Panc1 (cell line): ENCODE results near the gene LHX2. TPM values are rescaled to one million over a fixed set of nuclear protein-coding genes. Genes with fewer than 3 reads are reported as not detected.

Experiments used
- ATAC-seq: fragments of 200-7000 bp; cut with Tn5 transposase; 2 replicates; pipeline ENCODE4 v1.9.1; 2020; ENCODE audit warnings: mild to moderate bottlenecking, moderate library complexity
- BruUV-seq: library from RNA; stranded (reverse); fragments of 400-500 nt; replicated peaks from 2 replicates; lab custom pipeline; 2021; lab: Mats Ljungman, UMichigan
- CTCF ChIA-PET: fragments of 300-600 bp; sonication (Branson Sonifier 250); formaldehyde crosslinking; loops from one replicate; lab custom pipeline; 2022; ENCODE audit warnings: antibody characterized with exemption; lab: Charles Lee
- POLR2A ChIA-PET: fragments of 300-600 bp; sonication (Branson Sonifier 250); formaldehyde crosslinking; loops from one replicate; lab custom pipeline; 2022; ENCODE audit warnings: antibody characterized with exemption; lab: Charles Lee
- DNase-seq: peaks from one replicate; pipeline ENCODE4 v3.0.0-alpha.2; 2010; ENCODE audit warnings: low read depth, low spot score
- H3K27ac ChIP-seq: 2 replicates; pipeline ENCODE4 v1.5.1; 2011; ENCODE audit warnings: mild to moderate bottlenecking, low read length, inconsistent platforms
- H3K27me3 ChIP-seq: fragments of 200-500 bp; sonication (Bioruptor generic); 2 replicates; pipeline ENCODE4 v1.6.0; 2014; ENCODE audit warnings: low read length, inconsistent platforms; ENCODE audit not compliant: control insufficient read depth, insufficient read depth
- H3K36me3 ChIP-seq: fragments of 200-500 bp; sonication (Bioruptor generic); 2 replicates; pipeline ENCODE4 v1.5.1; 2014; ENCODE audit warnings: inconsistent platforms, mild to moderate bottlenecking, low read length, moderate library complexity; ENCODE audit not compliant: control insufficient read depth, insufficient read depth
- H3K4me1 ChIP-seq: 2 replicates; pipeline ENCODE4 v1.5.1; 2011; ENCODE audit warnings: inconsistent platforms, mild to moderate bottlenecking, low read length, moderate library complexity; ENCODE audit not compliant: control insufficient read depth, insufficient read depth
- H3K4me3 ChIP-seq, 2 experiments: 2 replicates each; pipeline ENCODE4 v1.5.1; 2011 to 2012; ENCODE audit warnings: low read depth in 2 of 2, low read length in 2 of 2, mild to moderate bottlenecking in 2 of 2, inconsistent platforms in 1 of 2, moderate library complexity in 1 of 2
- H3K9me3 ChIP-seq: fragments of 200-500 bp; sonication (Bioruptor generic); 2 replicates; pipeline ENCODE4 v1.5.1; 2014; ENCODE audit warnings: low read depth, mild to moderate bottlenecking, inconsistent platforms, low read length, moderate library complexity; ENCODE audit not compliant: control insufficient read depth, insufficient read depth
- POLR2AphosphoS5 ChIP-seq: IDR thresholded peaks from 2 replicates; pipeline ENCODE4 v1.6.1; 2012; ENCODE audit warnings: mild to moderate bottlenecking, low read depth, low read length, moderate library complexity
- SIN3A ChIP-seq: IDR thresholded peaks from 2 replicates; pipeline ENCODE4 v1.6.1; 2012; ENCODE audit warnings: low read depth, mild to moderate bottlenecking, low read length, moderate library complexity, borderline replicate concordance; ENCODE audit not compliant: insufficient read depth
- TCF7L2 ChIP-seq: IDR thresholded peaks from 2 replicates; pipeline ENCODE4 v1.6.1; 2011; ENCODE audit warnings: mild to moderate bottlenecking, low read depth, low read length, inconsistent platforms
- in situ Hi-C: cut with HindIII; loops from 2 replicates; pipeline ENCODE4 v1.10.0; 2016; ENCODE audit warnings: low sequenced_read_pairs, low pct_unique_long_range_greater_than_20kb
- intact Hi-C: fragments of 100-400 bp; cut with micrococcal nuclease; formaldehyde crosslinking; loops from one replicate; pipeline ENCODE4 v1.10.0; 2022; ENCODE audit not compliant: unreplicated experiment
- total RNA-seq: library from RNA; stranded (reverse); gene quantifications from one replicate; pipeline ENCODE4 v1.2.1, GENCODE V29; 2021; ENCODE audit not compliant: unreplicated experiment
- TF ChIP-seq, protein P1 (sequence below), 2 experiments: IDR thresholded peaks; 2 replicates each; pipeline ENCODE4 v1.6.1; 2011 to 2012; ENCODE audit warnings: low read depth in 2 of 2, control low read depth in 1 of 2, low read length in 1 of 2, mild to moderate bottlenecking in 1 of 2, moderate library complexity in 1 of 2; ENCODE audit not compliant: insufficient read depth in 1 of 2
- TF ChIP-seq, protein P2 (sequence below): fragments of 450-650 bp; IDR thresholded peaks from 2 replicates; pipeline ENCODE4 v1.5.1; 2017; ENCODE audit warnings: mild to moderate bottlenecking

LHX2 gene
- total RNA-seq, 1 experiment from 2014 or later, result 0.36 TPM

DNA sequence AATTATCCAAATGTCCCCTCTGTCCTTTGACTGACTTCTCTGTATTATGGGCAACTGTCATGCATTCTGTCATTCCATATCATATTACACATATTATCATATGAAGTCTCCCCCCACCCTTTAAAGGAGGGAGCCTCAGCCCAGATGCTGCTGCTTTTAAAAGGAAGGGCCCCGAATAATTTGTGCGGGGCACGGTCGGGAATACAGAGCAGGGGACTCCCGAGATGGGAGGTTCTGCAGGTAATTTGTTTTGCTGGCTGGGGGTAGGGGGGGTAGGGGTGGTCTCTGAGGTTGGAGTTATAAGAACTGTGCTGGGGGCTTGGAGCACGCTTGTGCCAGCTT is 10.1 kb upstream of the LHX2 start:
- DNase-seq (no peak), ATAC-seq (no peak)
- TF ChIP-seq, protein P1, sequence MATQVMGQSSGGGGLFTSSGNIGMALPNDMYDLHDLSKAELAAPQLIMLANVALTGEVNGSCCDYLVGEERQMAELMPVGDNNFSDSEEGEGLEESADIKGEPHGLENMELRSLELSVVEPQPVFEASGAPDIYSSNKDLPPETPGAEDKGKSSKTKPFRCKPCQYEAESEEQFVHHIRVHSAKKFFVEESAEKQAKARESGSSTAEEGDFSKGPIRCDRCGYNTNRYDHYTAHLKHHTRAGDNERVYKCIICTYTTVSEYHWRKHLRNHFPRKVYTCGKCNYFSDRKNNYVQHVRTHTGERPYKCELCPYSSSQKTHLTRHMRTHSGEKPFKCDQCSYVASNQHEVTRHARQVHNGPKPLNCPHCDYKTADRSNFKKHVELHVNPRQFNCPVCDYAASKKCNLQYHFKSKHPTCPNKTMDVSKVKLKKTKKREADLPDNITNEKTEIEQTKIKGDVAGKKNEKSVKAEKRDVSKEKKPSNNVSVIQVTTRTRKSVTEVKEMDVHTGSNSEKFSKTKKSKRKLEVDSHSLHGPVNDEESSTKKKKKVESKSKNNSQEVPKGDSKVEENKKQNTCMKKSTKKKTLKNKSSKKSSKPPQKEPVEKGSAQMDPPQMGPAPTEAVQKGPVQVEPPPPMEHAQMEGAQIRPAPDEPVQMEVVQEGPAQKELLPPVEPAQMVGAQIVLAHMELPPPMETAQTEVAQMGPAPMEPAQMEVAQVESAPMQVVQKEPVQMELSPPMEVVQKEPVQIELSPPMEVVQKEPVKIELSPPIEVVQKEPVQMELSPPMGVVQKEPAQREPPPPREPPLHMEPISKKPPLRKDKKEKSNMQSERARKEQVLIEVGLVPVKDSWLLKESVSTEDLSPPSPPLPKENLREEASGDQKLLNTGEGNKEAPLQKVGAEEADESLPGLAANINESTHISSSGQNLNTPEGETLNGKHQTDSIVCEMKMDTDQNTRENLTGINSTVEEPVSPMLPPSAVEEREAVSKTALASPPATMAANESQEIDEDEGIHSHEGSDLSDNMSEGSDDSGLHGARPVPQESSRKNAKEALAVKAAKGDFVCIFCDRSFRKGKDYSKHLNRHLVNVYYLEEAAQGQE (IDR thresholded peaks at IDR 0.05; ENCODE audit: insufficient read depth in 1 of 2, low read depth in 2 of 2, low read length in 1 of 2), result no peak
- TF ChIP-seq, protein P2, sequence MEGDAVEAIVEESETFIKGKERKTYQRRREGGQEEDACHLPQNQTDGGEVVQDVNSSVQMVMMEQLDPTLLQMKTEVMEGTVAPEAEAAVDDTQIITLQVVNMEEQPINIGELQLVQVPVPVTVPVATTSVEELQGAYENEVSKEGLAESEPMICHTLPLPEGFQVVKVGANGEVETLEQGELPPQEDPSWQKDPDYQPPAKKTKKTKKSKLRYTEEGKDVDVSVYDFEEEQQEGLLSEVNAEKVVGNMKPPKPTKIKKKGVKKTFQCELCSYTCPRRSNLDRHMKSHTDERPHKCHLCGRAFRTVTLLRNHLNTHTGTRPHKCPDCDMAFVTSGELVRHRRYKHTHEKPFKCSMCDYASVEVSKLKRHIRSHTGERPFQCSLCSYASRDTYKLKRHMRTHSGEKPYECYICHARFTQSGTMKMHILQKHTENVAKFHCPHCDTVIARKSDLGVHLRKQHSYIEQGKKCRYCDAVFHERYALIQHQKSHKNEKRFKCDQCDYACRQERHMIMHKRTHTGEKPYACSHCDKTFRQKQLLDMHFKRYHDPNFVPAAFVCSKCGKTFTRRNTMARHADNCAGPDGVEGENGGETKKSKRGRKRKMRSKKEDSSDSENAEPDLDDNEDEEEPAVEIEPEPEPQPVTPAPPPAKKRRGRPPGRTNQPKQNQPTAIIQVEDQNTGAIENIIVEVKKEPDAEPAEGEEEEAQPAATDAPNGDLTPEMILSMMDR, result no peak
- no peak for TF ChIP-seq TCF7L2
- no peak for TF ChIP-seq SIN3A
- TF ChIP-seq POLR2AphosphoS5, result no peak
- Histone ChIP-seq H3K4me1 (no peaks in the 10 kb centered on the region), H3K36me3 (no peaks in the 10 kb centered on the region), H3K4me3 (no peak overlapping the region), H3K27me3 (peaks cover 36% of the 10 kb centered on the region), H3K9me3 (no peaks in the 10 kb centered on the region), H3K27ac (no peak overlapping the region)
- ChIA-PET CTCF (no interaction called here), POLR2A (interaction anchor here (0.7 kb wide), 1 partner anchor 130 kb away, joined by 4 read pairs; no protein-coding TSS in a partner anchor)
- intact Hi-C loops (no loop called here), in situ Hi-C loops (no loop called here)
- BruUV-seq, result no TSS peak

- no peaks in the 10 kb centered on the region for H3K9me3 ChIP-seq
- ChIA-PET POLR2A (no interaction called here), CTCF (no interaction called here)
- in situ Hi-C loops (no loop called here), intact Hi-C loops (no loop called here)
- TF ChIP-seq POLR2AphosphoS5, result no peak
- TF ChIP-seq, protein P2, result no peak
- TF ChIP-seq SIN3A, result no peak
- H3K4me1 ChIP-seq, result no peaks in the 10 kb centered on the region
- DNase-seq (no peak), ATAC-seq (no peak)
- H3K27ac ChIP-seq, result no peak overlapping the region
- peaks cover 39% of the 10 kb centered on the region for H3K27me3 ChIP-seq
- no TSS peak for BruUV-seq
- H3K4me3 ChIP-seq, result no peak overlapping the region
- no peaks in the 10 kb centered on the region for H3K36me3 ChIP-seq
Measured at GRCh38 chr9:124001866-124002525, 9.6 kb upstream of the LHX2 start.
